Smooth muscle cell (in vitro differentiated cells): ENCODE data around the gene IKZF1. TPM values are rescaled to one million over a fixed set of nuclear protein-coding genes. Genes with fewer than 3 reads are reported as not detected.

Experiments used
- DNase-seq: peaks from one replicate; lab custom pipeline; 2025; ENCODE audit not compliant: unreplicated experiment; lab: John Stamatoyannopoulos, UW
- H2AFZ ChIP-seq: fragments of 200-600 bp; sonication (generic); 2 replicates; pipeline ENCODE4 v1.6.0; 2016; ENCODE audit warnings: antibody characterized with exemption, low read depth, mild to moderate bottlenecking
- H3F3A ChIP-seq: fragments of 200-600 bp; sonication (generic); 2 replicates; pipeline ENCODE4 v1.6.0; 2017; ENCODE audit warnings: antibody characterized with exemption, low read depth
- H3K27ac ChIP-seq: fragments of 200-600 bp; sonication (generic); 2 replicates; pipeline ENCODE4 v1.5.1; 2016; ENCODE audit warnings: low read depth, mild to moderate bottlenecking
- H3K27me3 ChIP-seq: fragments of 200-600 bp; sonication (generic); 2 replicates; pipeline ENCODE4 v1.6.1; 2016; ENCODE audit warnings: low read depth, mild to moderate bottlenecking
- H3K36me3 ChIP-seq: fragments of 200-600 bp; sonication (generic); 2 replicates; pipeline ENCODE4 v1.5.1; 2016; ENCODE audit warnings: low read depth
- H3K4me1 ChIP-seq: fragments of 200-600 bp; sonication (generic); 2 replicates; pipeline ENCODE4 v1.5.1; 2016; ENCODE audit warnings: low read depth
- H3K4me2 ChIP-seq: fragments of 200-600 bp; sonication (generic); 2 replicates; pipeline ENCODE4 v1.6.0; 2016; ENCODE audit warnings: mild to moderate bottlenecking
- H3K4me3 ChIP-seq: fragments of 200-600 bp; sonication (generic); 2 replicates; pipeline ENCODE4 v1.5.1; 2016; ENCODE audit warnings: mild to moderate bottlenecking
- H3K79me2 ChIP-seq: fragments of 200-600 bp; sonication (generic); 2 replicates; pipeline ENCODE4 v1.6.0; 2016; ENCODE audit warnings: low read depth, mild to moderate bottlenecking
- H3K9ac ChIP-seq: fragments of 200-600 bp; sonication (generic); 2 replicates; pipeline ENCODE4 v1.6.0; 2016; ENCODE audit warnings: low read depth
- H3K9me3 ChIP-seq: fragments of 200-600 bp; sonication (generic); replicated peaks from 2 replicates; pipeline ENCODE4 v1.5.1; 2016; ENCODE audit warnings: low read depth
- H4K20me1 ChIP-seq: fragments of 200-600 bp; sonication (generic); 2 replicates; pipeline ENCODE4 v1.6.0; 2016; ENCODE audit warnings: low read depth
- WGBS: methylation state at CpG from one replicate; pipeline ENCODE4 v1.1.7; 2016; ENCODE audit warnings: low lambda C conversion rate; 5-methylcytosine and 5-hydroxymethylcytosine counted together
- polyA plus RNA-seq: library from polyadenylated mRNA; unstranded; fragments of >200 nt; fragmentation: Nextera tagmentation; extraction: Ambion mirVana; gene quantifications from 2 replicates; pipeline ENCODE4 v1.2.1, GENCODE V29; 2016
- total RNA-seq: library from RNA; depleted of rRNA; stranded (reverse); fragments of >200 nt; gene quantifications from 2 replicates; pipeline ENCODE4 v1.2.3, GENCODE V29; 2014
- TF ChIP-seq, protein P1 (sequence below): fragments of 200-600 bp; sonication (generic); IDR thresholded peaks from 2 replicates; pipeline ENCODE4 v1.5.1; 2017; ENCODE audit warnings: borderline replicate concordance, mild to moderate bottlenecking, antibody characterized with exemption; ENCODE audit not compliant: insufficient read depth, poor library complexity, severe bottlenecking

IKZF1 gene
- total and polyA plus RNA-seq, 2 experiments from 2014 or later = not detected

DNA sequence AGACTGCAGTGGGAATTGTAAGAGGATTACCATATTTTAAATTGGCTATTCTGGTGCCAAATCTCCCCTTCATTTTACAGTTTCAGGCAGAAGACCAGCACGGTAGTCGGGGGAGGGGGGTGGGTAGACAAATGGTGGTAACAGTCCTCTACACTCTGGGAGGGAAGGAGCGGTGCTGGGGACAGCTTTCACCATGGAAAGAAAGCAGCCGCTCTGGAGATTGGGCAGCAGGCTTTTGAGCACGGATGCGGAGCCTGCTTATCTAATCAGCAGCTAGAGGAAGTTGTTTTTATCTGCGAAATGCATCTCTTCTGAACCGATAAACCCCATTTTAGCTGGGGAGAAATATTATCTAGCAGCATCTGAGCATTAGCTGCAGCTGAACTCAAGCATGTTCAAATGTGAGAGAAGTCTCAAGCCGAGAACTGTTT is 28.7 kb downstream of the IKZF1 start:
- WGBS = 7% methylated on average over 9 of the region's 9 CpGs
- TF ChIP-seq, protein P1, sequence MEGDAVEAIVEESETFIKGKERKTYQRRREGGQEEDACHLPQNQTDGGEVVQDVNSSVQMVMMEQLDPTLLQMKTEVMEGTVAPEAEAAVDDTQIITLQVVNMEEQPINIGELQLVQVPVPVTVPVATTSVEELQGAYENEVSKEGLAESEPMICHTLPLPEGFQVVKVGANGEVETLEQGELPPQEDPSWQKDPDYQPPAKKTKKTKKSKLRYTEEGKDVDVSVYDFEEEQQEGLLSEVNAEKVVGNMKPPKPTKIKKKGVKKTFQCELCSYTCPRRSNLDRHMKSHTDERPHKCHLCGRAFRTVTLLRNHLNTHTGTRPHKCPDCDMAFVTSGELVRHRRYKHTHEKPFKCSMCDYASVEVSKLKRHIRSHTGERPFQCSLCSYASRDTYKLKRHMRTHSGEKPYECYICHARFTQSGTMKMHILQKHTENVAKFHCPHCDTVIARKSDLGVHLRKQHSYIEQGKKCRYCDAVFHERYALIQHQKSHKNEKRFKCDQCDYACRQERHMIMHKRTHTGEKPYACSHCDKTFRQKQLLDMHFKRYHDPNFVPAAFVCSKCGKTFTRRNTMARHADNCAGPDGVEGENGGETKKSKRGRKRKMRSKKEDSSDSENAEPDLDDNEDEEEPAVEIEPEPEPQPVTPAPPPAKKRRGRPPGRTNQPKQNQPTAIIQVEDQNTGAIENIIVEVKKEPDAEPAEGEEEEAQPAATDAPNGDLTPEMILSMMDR = no peak
- Histone ChIP-seq H3K36me3 (no peaks in the 10 kb centered on the region), H3K9ac (no peak overlapping the region), H2AFZ (peak overlapping the region; percentile 41), H3K4me2 (peak overlapping the region; percentile 68), H3K4me3 (no peak overlapping the region), H3K9me3 (no peaks in the 10 kb centered on the region), H3K27ac (no peak overlapping the region), H3F3A (no peaks in the 10 kb centered on the region), H4K20me1 (no peaks in the 10 kb centered on the region), H3K4me1 (peaks cover 8% of the 10 kb centered on the region), H3K27me3 (no peaks in the 10 kb centered on the region), H3K79me2 (no peaks in the 10 kb centered on the region)
- DNase-seq = no peak

DNA sequence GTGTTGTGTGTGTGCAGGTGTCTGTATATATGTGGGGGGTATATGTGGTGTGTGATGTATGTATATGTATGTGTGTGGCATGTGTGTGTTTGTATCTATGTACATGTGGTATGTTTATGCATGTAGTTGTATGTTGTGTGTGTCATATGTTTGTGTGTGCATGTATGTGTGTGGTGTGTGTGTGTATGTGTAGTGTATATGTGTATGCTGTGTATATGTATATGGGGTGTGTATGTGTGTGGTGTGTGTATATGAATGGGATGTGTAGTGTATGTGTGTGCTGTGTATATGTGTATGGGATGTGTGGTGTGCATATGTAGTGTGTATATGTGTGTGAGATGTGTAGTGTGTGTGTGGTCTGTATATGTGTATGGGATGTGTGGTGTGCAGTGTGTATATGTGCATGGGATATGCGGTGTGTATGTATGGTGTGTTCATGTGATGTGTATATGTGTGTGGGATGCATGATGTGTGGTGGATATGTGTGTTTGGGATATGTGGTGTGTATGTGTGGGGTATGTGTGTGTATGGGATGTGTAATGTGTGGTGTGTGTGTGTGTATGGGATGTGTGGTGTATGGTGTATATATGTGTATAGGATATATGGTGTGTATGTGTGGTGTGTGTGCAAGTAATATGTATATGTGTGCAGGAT is 30.0 kb downstream of the IKZF1 start:
- no peak for DNase-seq
- Histone ChIP-seq H3F3A (no peaks in the 10 kb centered on the region), H4K20me1 (no peaks in the 10 kb centered on the region), H3K36me3 (no peaks in the 10 kb centered on the region), H3K9me3 (no peaks in the 10 kb centered on the region), H3K4me3 (no peak overlapping the region), H3K4me1 (peaks cover 8% of the 10 kb centered on the region), H3K4me2 (no peak overlapping the region), H3K27me3 (no peaks in the 10 kb centered on the region), H3K9ac (no peak overlapping the region), H2AFZ (no peak overlapping the region), H3K79me2 (no peaks in the 10 kb centered on the region), H3K27ac (no peak overlapping the region)
- 100% methylated on average over 1 of the region's 1 CpG for WGBS
- TF ChIP-seq, protein P1 = no peak

DNA sequence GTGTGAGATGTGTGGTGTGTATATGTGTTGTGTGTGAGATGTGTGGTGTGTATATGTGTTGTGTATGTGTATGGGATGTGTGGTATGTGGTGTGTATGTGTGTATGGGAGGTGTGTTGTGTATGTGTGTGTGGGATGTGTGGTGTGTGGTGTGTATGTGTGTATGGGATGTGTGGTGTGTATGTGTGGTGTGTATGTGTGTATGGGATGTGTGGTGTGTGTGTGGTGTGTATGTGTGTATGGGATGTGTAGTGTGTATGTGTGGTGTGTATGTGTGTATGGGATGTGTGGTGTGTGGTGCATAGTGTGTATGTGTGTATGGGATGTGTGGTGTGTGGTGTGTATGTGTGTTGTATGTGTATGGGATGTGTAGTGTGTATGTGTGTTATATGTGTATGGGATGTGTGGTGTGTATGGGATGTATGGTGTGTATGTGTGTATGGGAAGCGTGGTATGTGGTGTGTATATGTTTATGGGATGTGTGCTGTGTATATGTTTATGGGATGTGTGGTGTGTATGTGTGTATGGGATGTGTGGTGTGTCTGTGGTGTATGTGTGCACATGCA is 30.8 kb downstream of the IKZF1 start:
- H2AFZ ChIP-seq = no peak overlapping the region
- no peaks in the 10 kb centered on the region for H3K9me3 ChIP-seq
- TF ChIP-seq, protein P1 = no peak
- H3K4me3 ChIP-seq = no peak overlapping the region
- no peaks in the 10 kb centered on the region for H3F3A ChIP-seq
- 100% methylated on average over 1 of the region's 1 CpG for WGBS
- H3K4me1 ChIP-seq = peaks cover 8% of the 10 kb centered on the region
- no peaks in the 10 kb centered on the region for H3K79me2 ChIP-seq
- no peaks in the 10 kb centered on the region for H3K27me3 ChIP-seq
- H3K27ac ChIP-seq = no peak overlapping the region
- no peak for DNase-seq
- H4K20me1 ChIP-seq = no peaks in the 10 kb centered on the region
- H3K36me3 ChIP-seq = no peaks in the 10 kb centered on the region
- H3K9ac ChIP-seq = no peak overlapping the region
- no peak overlapping the region for H3K4me2 ChIP-seq
